Aorta (tissue), 5 donors: ENCODE results near the gene GRIK5. TPM values are rescaled to one million over a fixed set of nuclear protein-coding genes. Genes with fewer than 3 reads are reported as not detected.

Experiments used
- ATAC-seq: fragments of 200-7000 bp; cut with Tn5 transposase; one replicate; pipeline ENCODE4 v1.9.1; 2022; ENCODE audit warnings: moderate library complexity; ENCODE audit not compliant: low FRiP score
- DNase-seq, 2 donors: peaks; one replicate each; pipeline ENCODE4 v3.0.0-alpha.2; 2020
- H3K27ac ChIP-seq, 2 donors: one replicate each; pipeline ENCODE4 v1.5.1; 2013; ENCODE audit warnings: low read length in 2 of 2, mild to moderate bottlenecking in 2 of 2, moderate library complexity in 2 of 2, control low read depth in 1 of 2, inconsistent platforms in 1 of 2, low read depth in 1 of 2
- H3K27me3 ChIP-seq, 2 donors: one replicate each; pipeline ENCODE4 v1.6.1; 2013; ENCODE audit warnings: control low read depth in 1 of 2, low read length in 1 of 2, mild to moderate bottlenecking in 1 of 2, moderate library complexity in 1 of 2; ENCODE audit not compliant: insufficient read depth in 2 of 2, control insufficient read depth in 1 of 2
- H3K36me3 ChIP-seq, 2 donors: one replicate each; pipeline ENCODE4 v1.6.1; 2013; ENCODE audit warnings: control low read depth in 1 of 2, low read length in 1 of 2, mild to moderate bottlenecking in 1 of 2; ENCODE audit not compliant: insufficient read depth in 2 of 2, control insufficient read depth in 1 of 2
- H3K4me1 ChIP-seq, 2 donors: one replicate each; pipeline ENCODE4 v1.6.1; 2013; ENCODE audit warnings: low read length in 2 of 2, control low read depth in 1 of 2, mild to moderate bottlenecking in 1 of 2, moderate library complexity in 1 of 2; ENCODE audit not compliant: insufficient read depth in 2 of 2, control insufficient read depth in 1 of 2
- H3K4me3 ChIP-seq, 2 donors: one replicate each; pipeline ENCODE4 v1.5.1; 2013; ENCODE audit warnings: low read length in 2 of 2, control low read depth in 1 of 2, mild to moderate bottlenecking in 1 of 2
- H3K9me3 ChIP-seq: one replicate; pipeline ENCODE4 v1.6.1; 2013; ENCODE audit warnings: mild to moderate bottlenecking, low read length; ENCODE audit not compliant: control insufficient read depth
- WGBS, 2 donors: extraction: QIAGEN DNeasy Blood & Tissue Kit; methylation state at CpG; one replicate each; pipeline ENCODE4 v1.1.7; 2013; 5-methylcytosine and 5-hydroxymethylcytosine counted together
- intact Hi-C, 2 donors: fragments of 100-400 bp; cut with DNase I; formaldehyde crosslinking; loops; one replicate each; pipeline versions ENCODE4 v1.14.2 to v1.15.0; 2022
- polyA plus RNA-seq, 2 donors: library from polyadenylated mRNA; stranded (reverse); fragments of 200-250 nt; gene quantifications; one replicate each; pipeline ENCODE4 v1.2.3, GENCODE V29; 2013
- total RNA-seq, 2 donors: library from RNA; stranded (reverse); fragmentation: NEBNext Ultra II Directional; extraction: Animal tissue kit (Norgen Biotek cat#: 25700); gene quantifications; one replicate each; pipeline ENCODE4 v1.2.1, GENCODE V29; 2021
- donor health status: healthy with polysubstance abuse.
- donor health status: Bipolar disorder and iron deficiency.
- donor health status: DM: no; HTN: no; CAD: no.
- donor health status: DM: no; HTN: no; CAD: no.
- donor health status: DM: yes; HTN: yes; CAD: no.

Gene GRIK5
- total and polyA plus RNA-seq, 4 donors, result 3.5 to 39.0 (median 22.7) TPM

- H3K36me3 ChIP-seq, result peaks cover 0 to 3% of the 10 kb centered on the region in 2 donors
- no peaks in the 10 kb centered on the region for H3K4me1 ChIP-seq
- peak in 1 of 2 donors; percentile 63 for DNase-seq
- WGBS, 2 donors, result 6 to 12% methylated on average over 10 of the region's 10 CpGs
- ATAC-seq, result peak; percentile 71
- no peaks in the 10 kb centered on the region for H3K27me3 ChIP-seq
- intact Hi-C loops, result loop anchor here (2.0 to 10.0 kb wide), 3 partner anchors 73 to 99 kb away; partner anchors contain the start of gene ARHGEF1 (in 2 of the 2)
- H3K9me3 ChIP-seq, result no peaks in the 10 kb centered on the region
- H3K4me3 ChIP-seq, result peak overlapping the region in 1 of 2 donors; percentile 89
- no peak overlapping the region for H3K27ac ChIP-seq
Observed at GRCh38 chr19:41957838-41958366, 112.1 kb downstream of the GRIK5 start.

GRCh38 chr19:41957161-41957837 lies 112.7 kb downstream of the GRIK5 start:
- no peaks in the 10 kb centered on the region for H3K27me3 ChIP-seq
- ATAC-seq (no peak), DNase-seq (no peak)
- no peak overlapping the region for H3K4me3 ChIP-seq
- H3K27ac ChIP-seq, result no peak overlapping the region
- H3K4me1 ChIP-seq, result no peaks in the 10 kb centered on the region
- no peaks in the 10 kb centered on the region for H3K9me3 ChIP-seq
- intact Hi-C loops, result loop anchor here (5.0 to 10.0 kb wide), 2 partner anchors 72 to 75 kb away; partner anchors contain the start of gene ARHGEF1 (in 2 of the 2)
- H3K36me3 ChIP-seq, result peaks cover 0 to 3% of the 10 kb centered on the region in 2 donors
- WGBS, 2 donors, result 76 to 78% methylated on average over 11 of the region's 11 CpGs

- no peak for DNase-seq
- Histone ChIP-seq H3K27me3 (no peaks in the 10 kb centered on the region), H3K27ac (no peak overlapping the region), H3K4me3 (no peak overlapping the region), H3K36me3 (peaks cover 0 to 3% of the 10 kb centered on the region in 2 donors), H3K9me3 (no peaks in the 10 kb centered on the region), H3K4me1 (no peaks in the 10 kb centered on the region)
- intact Hi-C loops, result loop anchor here (5.0 to 10.0 kb wide), 2 partner anchors 72 to 74 kb away; partner anchors contain the start of gene ARHGEF1 (in 2 of the 2)
- WGBS, 2 donors, result 83 to 85% methylated on average over 11 to 13 of the region's 13 CpGs
- ATAC-seq, result no peak
Observed at GRCh38 chr19:41956621-41957020, 113.4 kb downstream of the GRIK5 start.

GRCh38 chr19:41955521-41955920 lies 114.5 kb downstream of the GRIK5 start:
- intact Hi-C loops, result loop anchor here (5.0 to 10.0 kb wide), 2 partner anchors 71 to 73 kb away; partner anchors contain the start of gene ARHGEF1 (in 2 of the 2)
- H3K36me3 ChIP-seq, result peaks cover 0 to 3% of the 10 kb centered on the region in 2 donors
- no peak overlapping the region for H3K27ac ChIP-seq
- WGBS, 2 donors, result 71 to 77% methylated on average over 7 of the region's 7 CpGs
- no peaks in the 10 kb centered on the region for H3K27me3 ChIP-seq
- DNase-seq, result no peak
- H3K4me3 ChIP-seq, result no peak overlapping the region
- H3K4me1 ChIP-seq, result no peaks in the 10 kb centered on the region
- no peaks in the 10 kb centered on the region for H3K9me3 ChIP-seq
- no peak for ATAC-seq

- no peak overlapping the region for H3K27ac ChIP-seq
- no peaks in the 10 kb centered on the region for H3K9me3 ChIP-seq
- no peaks in the 10 kb centered on the region for H3K4me1 ChIP-seq
- peaks cover 0 to 3% of the 10 kb centered on the region in 2 donors for H3K36me3 ChIP-seq
- intact Hi-C loops, result loop anchor here in 1 of 2 donors (10.0 kb wide), 1 partner anchor 67 kb away; the partner anchor contains the start of gene ARHGEF1
- WGBS, 2 donors, result 2 to 3% methylated on average over 11 to 12 of the region's 12 CpGs
- no peaks in the 10 kb centered on the region for H3K27me3 ChIP-seq
- DNase-seq (peak; percentile 80 to 94), ATAC-seq (peak; percentile 87)
- H3K4me3 ChIP-seq, result no peak overlapping the region
Observed at GRCh38 chr19:41951686-41952172, 118.3 kb downstream of the GRIK5 start.

Other genes starting within 250 kb of the GRIK5 start
- gene LYPD4, start 225.5 kb downstream of the GRIK5 start, total RNA-seq, result not detected
- not detected for gene LYPD4, start 225.5 kb downstream of the GRIK5 start, polyA plus RNA-seq
- gene DMRTC2, start 225.2 kb downstream of the GRIK5 start, total RNA-seq, result not detected
- gene DMRTC2, start 225.2 kb downstream of the GRIK5 start, polyA plus RNA-seq, result not detected
- gene RPS19, start 210.0 kb downstream of the GRIK5 start, total RNA-seq, result 1,000 to 10,000 TPM; 1,062 to 1,150 TPM
- gene RPS19, start 210.0 kb downstream of the GRIK5 start, polyA plus RNA-seq, result 1,000 to 10,000 TPM; 2,268 to 2,335 TPM
- gene CD79A, start 192.9 kb downstream of the GRIK5 start, total RNA-seq, result 1 to 10 TPM in 1 of 2 donors, under 1 TPM in 1; 0.96 to 1.3 TPM
- under 1 TPM; 0.49 to 0.63 TPM for gene CD79A, start 192.9 kb downstream of the GRIK5 start, polyA plus RNA-seq
- 100 to 1,000 TPM in 1 of 2 donors, 10 to 100 TPM in 1; 95.5 to 137 TPM for gene ARHGEF1, start 187.0 kb downstream of the GRIK5 start, total RNA-seq
- gene ARHGEF1, start 187.0 kb downstream of the GRIK5 start, polyA plus RNA-seq, result 100 to 1,000 TPM in 1 of 2 donors, 10 to 100 TPM in 1; 29.8 to 163 TPM
- under 1 TPM; 0.51 to 0.81 TPM for gene ERFL, start 141.8 kb downstream of the GRIK5 start, total RNA-seq
- gene ERFL, start 141.8 kb downstream of the GRIK5 start, polyA plus RNA-seq, result under 1 TPM in 1 of 2 donors, not detected in 1; 0.46 TPM
- 100 to 1,000 TPM; 175 to 198 TPM for gene RABAC1, start 110.9 kb downstream of the GRIK5 start, total RNA-seq
- 100 to 1,000 TPM; 223 to 376 TPM for gene RABAC1, start 110.9 kb downstream of the GRIK5 start, polyA plus RNA-seq
- gene ATP1A3, start 76.0 kb downstream of the GRIK5 start, total RNA-seq, result not detected
- gene ATP1A3, start 76.0 kb downstream of the GRIK5 start, polyA plus RNA-seq, result under 1 TPM in 1 of 2 donors, not detected in 1; 0.38 TPM
- gene ZNF574, start 6.0 kb upstream of the GRIK5 start, total RNA-seq, result 10 to 100 TPM in 1 of 2 donors, 1 to 10 TPM in 1; 9.0 to 10.3 TPM
- gene ZNF574, start 6.0 kb upstream of the GRIK5 start, polyA plus RNA-seq, result 1 to 10 TPM; 2.4 to 6.8 TPM
- gene POU2F2, start 62.2 kb upstream of the GRIK5 start, total RNA-seq, result 1 to 10 TPM; 2.7 to 9.0 TPM
- 1 to 10 TPM; 2.3 to 5.9 TPM for gene POU2F2, start 62.2 kb upstream of the GRIK5 start, polyA plus RNA-seq
- 10 to 100 TPM; 16.4 to 19.6 TPM for gene DEDD2, start 147.5 kb upstream of the GRIK5 start, total RNA-seq
- 10 to 100 TPM; 19.8 to 33.8 TPM for gene DEDD2, start 147.5 kb upstream of the GRIK5 start, polyA plus RNA-seq
- 10 to 100 TPM in 1 of 2 donors, 1 to 10 TPM in 1; 8.2 to 12.3 TPM for gene ZNF526, start 150.1 kb upstream of the GRIK5 start, total RNA-seq
- 1 to 10 TPM; 2.6 to 2.8 TPM for gene ZNF526, start 150.1 kb upstream of the GRIK5 start, polyA plus RNA-seq
- 10 to 100 TPM; 28.8 to 34.4 TPM for gene GSK3A, start 172.4 kb upstream of the GRIK5 start, total RNA-seq
- gene GSK3A, start 172.4 kb upstream of the GRIK5 start, polyA plus RNA-seq, result 10 to 100 TPM; 36.1 to 40.7 TPM
- 10 to 100 TPM; 74.9 to 99.5 TPM for gene ERF, start 184.9 kb upstream of the GRIK5 start, total RNA-seq
- gene ERF, start 184.9 kb upstream of the GRIK5 start, polyA plus RNA-seq, result 10 to 100 TPM; 19.7 to 44.2 TPM
- gene CIC, start 199.0 kb upstream of the GRIK5 start, total RNA-seq, result 100 to 1,000 TPM; 103 to 104 TPM
- 10 to 100 TPM; 14.3 to 44.6 TPM for gene CIC, start 199.0 kb upstream of the GRIK5 start, polyA plus RNA-seq
- gene PRR19, start 231.9 kb upstream of the GRIK5 start, total RNA-seq, result under 1 TPM; 0.23 to 0.45 TPM
- gene PRR19, start 231.9 kb upstream of the GRIK5 start, polyA plus RNA-seq, result not detected
- gene PAFAH1B3, start 232.4 kb upstream of the GRIK5 start, total RNA-seq, result 1 to 10 TPM; 4.8 to 9.3 TPM
- gene PAFAH1B3, start 232.4 kb upstream of the GRIK5 start, polyA plus RNA-seq, result 1 to 10 TPM; 2.3 to 8.4 TPM
- not detected for gene TMEM145, start 243.1 kb upstream of the GRIK5 start, total RNA-seq
- gene TMEM145, start 243.1 kb upstream of the GRIK5 start, polyA plus RNA-seq, result not detected